ENCODE measurements around the gene L3HYPDH.

The L3HYPDH gene

DNA sequence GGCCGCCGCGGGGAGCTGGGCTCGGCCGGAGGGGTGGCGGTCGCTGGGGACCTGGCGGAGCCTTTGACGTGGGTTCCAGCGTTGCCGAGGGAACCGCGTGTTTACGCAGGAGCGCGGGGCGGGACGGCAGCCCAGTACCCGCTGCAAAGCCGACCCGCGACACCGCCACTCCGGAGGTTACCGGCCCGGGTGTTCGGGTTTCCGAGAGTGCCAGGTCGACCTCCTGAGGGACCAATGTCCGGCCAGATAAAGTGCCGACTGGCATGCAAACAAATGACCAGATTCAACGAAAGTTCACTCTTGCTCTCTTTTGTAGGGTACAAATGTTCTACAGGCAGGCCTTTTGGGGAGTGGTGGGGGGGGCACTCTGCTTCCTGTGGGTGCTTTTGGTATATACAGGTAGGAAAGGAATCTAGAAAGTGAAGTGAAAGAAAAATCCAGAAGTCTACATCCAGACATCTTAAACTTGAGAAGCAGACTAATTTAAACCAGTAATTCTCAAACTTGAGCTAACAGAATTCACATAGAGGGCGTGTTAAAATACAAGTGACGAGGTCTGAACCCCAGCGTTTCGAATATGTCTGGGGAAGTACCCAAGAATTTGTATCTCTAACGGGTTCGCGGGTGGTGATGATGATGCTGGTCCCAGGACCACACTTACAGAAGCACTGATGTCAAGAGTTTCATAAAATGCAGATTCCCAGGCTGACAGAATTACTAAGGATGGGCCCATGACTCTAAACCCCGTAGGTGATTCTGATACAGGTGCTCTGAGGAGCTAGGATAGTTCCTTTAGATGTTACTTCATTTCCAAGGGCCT, 18.7 kb downstream of the L3HYPDH start, which contains the start of gene GPR135:
Gene GPR135, minus strand, starts transcription at position 65 of the 820 bp plus-strand sequence. CDS start 154 bp downstream, outside the sequence.
- no peak for DNase-seq (ENCODE audit: low spot score)
- TF ChIP-seq, protein P1, sequence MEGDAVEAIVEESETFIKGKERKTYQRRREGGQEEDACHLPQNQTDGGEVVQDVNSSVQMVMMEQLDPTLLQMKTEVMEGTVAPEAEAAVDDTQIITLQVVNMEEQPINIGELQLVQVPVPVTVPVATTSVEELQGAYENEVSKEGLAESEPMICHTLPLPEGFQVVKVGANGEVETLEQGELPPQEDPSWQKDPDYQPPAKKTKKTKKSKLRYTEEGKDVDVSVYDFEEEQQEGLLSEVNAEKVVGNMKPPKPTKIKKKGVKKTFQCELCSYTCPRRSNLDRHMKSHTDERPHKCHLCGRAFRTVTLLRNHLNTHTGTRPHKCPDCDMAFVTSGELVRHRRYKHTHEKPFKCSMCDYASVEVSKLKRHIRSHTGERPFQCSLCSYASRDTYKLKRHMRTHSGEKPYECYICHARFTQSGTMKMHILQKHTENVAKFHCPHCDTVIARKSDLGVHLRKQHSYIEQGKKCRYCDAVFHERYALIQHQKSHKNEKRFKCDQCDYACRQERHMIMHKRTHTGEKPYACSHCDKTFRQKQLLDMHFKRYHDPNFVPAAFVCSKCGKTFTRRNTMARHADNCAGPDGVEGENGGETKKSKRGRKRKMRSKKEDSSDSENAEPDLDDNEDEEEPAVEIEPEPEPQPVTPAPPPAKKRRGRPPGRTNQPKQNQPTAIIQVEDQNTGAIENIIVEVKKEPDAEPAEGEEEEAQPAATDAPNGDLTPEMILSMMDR (IDR thresholded peaks at IDR 0.05; ENCODE audit: extremely low read depth, insufficient read depth, missing control alignments): no peak
- in situ Hi-C loops (cut with MboI; ENCODE audit: low pct_unique_long_range_greater_than_20kb, low sequenced_read_pairs, unreplicated experiment): no loop called here

DNA sequence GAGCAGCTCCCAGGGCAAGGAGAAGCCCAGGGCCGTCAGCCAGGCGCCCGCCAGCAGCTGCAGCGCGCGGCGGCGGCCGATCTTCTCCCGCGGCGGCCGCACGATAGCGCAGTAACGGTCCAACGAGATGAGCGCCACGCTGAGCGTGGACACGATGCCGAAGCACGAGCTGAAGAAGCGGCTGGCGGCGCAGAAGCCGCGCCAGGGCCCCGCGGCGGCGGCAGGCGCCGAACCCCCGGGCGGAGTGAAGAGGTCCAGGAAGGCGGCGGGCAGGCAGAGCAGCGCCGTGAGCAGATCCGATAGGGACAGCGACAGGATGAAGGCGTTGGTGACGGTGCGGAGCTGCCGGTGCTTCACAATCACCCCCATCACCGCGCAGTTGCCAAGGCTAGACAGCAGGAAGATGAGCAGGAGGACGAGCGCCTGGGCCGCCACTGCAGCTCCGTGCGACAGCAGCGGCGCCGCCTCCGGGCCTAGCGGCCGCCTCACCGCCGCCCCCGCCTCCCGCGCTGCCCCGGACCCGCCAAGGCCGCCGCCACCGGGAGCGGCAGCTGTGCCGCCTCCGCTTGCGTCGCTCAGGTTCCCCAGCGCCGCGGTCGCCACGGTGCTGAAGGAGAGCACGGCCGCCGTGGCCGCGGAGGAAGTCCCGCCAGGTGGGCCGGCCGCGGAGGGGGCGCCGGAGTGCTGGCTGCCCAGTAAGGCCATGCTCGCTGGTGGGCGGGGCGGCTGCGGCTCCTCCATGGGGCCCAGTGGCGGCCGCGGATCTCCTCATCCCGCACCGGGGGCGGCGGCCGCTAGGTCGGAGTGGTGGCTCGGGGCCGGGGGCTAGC, 19.5 kb downstream of the L3HYPDH start:
- TF ChIP-seq, protein P1 (IDR thresholded peaks at IDR 0.05; ENCODE audit: extremely low read depth, insufficient read depth, missing control alignments): no peak
- peak; percentile 85 for DNase-seq (ENCODE audit: low spot score)
- in situ Hi-C loops (cut with MboI; ENCODE audit: low pct_unique_long_range_greater_than_20kb, low sequenced_read_pairs, unreplicated experiment): no loop called here

DNA sequence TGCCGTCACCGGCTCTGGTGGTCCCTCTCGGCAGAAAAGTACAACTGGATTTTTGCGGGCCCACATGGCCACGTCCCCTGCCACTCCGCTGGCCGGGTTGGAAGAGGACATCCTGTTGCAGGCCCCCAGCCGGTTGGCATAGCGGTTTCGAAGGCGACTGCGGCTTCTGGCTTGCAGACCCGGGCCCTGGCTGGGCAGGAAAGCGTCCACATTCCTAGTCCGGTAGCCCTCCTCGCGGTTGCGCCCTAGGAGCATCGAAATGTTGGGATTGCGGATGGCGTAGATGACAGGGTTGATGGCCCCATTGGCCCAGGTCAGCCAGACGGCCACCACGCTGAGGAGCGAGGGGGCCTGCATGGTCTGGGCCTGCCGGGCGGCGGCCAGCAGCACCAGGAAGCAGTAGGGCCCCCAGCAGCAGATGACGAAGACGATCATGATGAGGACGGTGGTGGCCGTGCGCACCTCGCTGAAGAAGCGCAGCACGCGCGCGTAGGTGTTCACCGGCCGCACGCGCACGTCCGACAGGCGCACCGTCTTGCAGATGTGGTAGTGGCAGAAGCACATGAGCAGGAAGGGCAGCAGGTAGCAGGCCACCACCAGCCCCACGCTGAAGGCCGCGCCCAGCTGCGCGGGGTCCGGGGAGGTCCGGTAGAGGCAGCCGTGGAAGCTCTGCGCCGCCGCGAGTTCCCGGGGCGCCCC, 20.3 kb downstream of the L3HYPDH start:
- TF ChIP-seq, protein P1 (IDR thresholded peaks at IDR 0.05; ENCODE audit: extremely low read depth, insufficient read depth, missing control alignments): no peak
- peak; percentile 64 for DNase-seq (ENCODE audit: low spot score)
- in situ Hi-C loops (cut with MboI; ENCODE audit: low pct_unique_long_range_greater_than_20kb, low sequenced_read_pairs, unreplicated experiment): no loop called here

DNA sequence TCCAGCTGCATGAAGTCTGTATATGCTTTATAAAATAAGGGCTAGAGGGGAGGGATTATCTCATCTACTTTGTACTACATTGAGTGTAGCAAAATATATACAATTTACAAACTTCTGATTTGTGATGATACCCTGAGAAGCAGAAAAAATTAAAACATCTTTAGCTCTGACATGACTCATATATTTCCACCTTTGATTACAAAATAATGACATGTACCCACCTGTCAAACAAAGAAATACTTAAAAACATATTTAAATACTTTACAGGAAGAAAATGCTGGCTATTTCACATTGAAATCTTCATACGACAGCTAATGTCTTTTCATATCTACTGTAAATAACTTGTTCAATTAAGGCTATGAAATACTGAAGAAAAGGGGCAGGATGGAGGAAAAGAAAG, 22.3 kb downstream of the L3HYPDH start:
- in situ Hi-C loops (cut with MboI; ENCODE audit: low pct_unique_long_range_greater_than_20kb, low sequenced_read_pairs, unreplicated experiment): no loop called here
- TF ChIP-seq, protein P1 (IDR thresholded peaks at IDR 0.05; ENCODE audit: extremely low read depth, insufficient read depth, missing control alignments): no peak
- DNase-seq (ENCODE audit: low spot score): no peak

DNA sequence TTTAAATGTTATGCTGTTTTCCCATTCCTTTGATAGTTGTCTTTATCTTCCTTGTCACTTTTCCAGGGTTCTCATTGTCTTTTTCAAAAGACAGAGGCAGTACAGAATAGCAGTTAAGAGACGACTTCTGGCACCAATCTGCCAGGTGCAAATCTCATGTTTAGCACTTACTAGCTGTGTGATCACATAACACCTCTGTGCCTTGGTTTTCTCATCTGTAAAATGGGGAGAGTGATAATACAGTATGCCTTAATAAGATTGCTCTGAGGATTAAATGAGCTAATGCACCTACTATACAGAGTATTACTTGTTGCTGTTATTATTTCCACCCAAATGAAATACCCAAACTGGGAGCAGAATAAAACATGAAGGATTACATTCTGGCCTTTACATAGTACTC, 23.8 kb downstream of the L3HYPDH start:
- no peak for DNase-seq (ENCODE audit: low spot score)
- in situ Hi-C loops (cut with MboI; ENCODE audit: low pct_unique_long_range_greater_than_20kb, low sequenced_read_pairs, unreplicated experiment): no loop called here
- TF ChIP-seq, protein P1 (IDR thresholded peaks at IDR 0.05; ENCODE audit: extremely low read depth, insufficient read depth, missing control alignments): no peak

DNA sequence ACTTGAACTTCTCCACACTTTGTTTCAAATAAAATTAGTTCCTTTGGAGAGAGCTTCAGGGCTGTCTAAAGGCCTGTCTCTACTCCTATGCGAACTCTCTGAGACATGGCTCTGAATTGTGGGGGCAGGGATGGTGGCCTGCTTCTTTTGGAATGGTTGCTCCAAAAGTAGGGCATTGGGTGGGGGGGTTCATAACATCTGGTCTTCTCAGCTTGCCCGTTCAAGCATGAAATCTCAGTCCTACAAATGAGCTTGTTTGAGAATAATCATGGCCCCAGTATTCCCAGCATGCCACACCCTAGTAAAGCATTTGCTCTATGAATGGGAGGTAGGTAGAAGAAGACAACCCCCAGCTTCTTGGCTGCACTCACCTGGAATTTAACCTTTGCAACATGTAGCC, 25.7 kb downstream of the L3HYPDH start:
- no peak for DNase-seq (ENCODE audit: low spot score)
- in situ Hi-C loops (cut with MboI; ENCODE audit: low pct_unique_long_range_greater_than_20kb, low sequenced_read_pairs, unreplicated experiment): no loop called here
- TF ChIP-seq, protein P1 (IDR thresholded peaks at IDR 0.05; ENCODE audit: extremely low read depth, insufficient read depth, missing control alignments): no peak
